K562 (cell line): ENCODE results near the gene SYNPR.

Source experiments
- ATF1 ChIP-seq, 2 experiments: fragments of 450-650 bp in 1 of 2; IDR thresholded peaks; 2 replicates each; pipeline ENCODE4 v1.6.1; 2016; ENCODE audit warnings: missing compliant biosample characterization in 1 of 2, missing genetic modification characterization in 1 of 2
- CEBPG ChIP-seq, 3 experiments: fragments of 200-800 bp in 1 of 3; sonication (Bioruptor generic) in 1 of 3; sonication (generic) in 1 of 3; formaldehyde crosslinking in 1 of 3; IDR thresholded peaks in 2 of 3; conservative IDR thresholded peaks in 1 of 3; 2 replicates each; pipeline versions ENCODE4 v1.6.1 to v1.8.0; 2016 to 2022; ENCODE audit warnings: missing compliant biosample characterization in 2 of 3, missing genetic modification characterization in 2 of 3, mild to moderate bottlenecking in 1 of 3, missing genetic modification reagents in 1 of 3
- GATA2 ChIP-seq: sonication (generic); formaldehyde crosslinking; IDR thresholded peaks from 2 replicates; pipeline ENCODE4 v1.4.0; 2020; ENCODE audit warnings: mild to moderate bottlenecking, missing genetic modification reagents
- KDM4B ChIP-seq, 2 experiments: fragments of 450-650 bp in 1 of 2; sonication (generic) in 1 of 2; IDR thresholded peaks; 2 replicates each; pipeline ENCODE4 v1.6.1; 2016 to 2017; ENCODE audit warnings: borderline replicate concordance in 2 of 2, antibody characterized with exemption in 1 of 2, low read depth in 1 of 2, mild to moderate bottlenecking in 1 of 2
- MXI1 ChIP-seq: IDR thresholded peaks from 2 replicates; pipeline ENCODE4 v1.6.1; 2011; ENCODE audit warnings: low read depth, mild to moderate bottlenecking, improper control_type of control experiment, low read length
- POU5F1 ChIP-seq: fragments of 150-350 bp; IDR thresholded peaks from 2 replicates; pipeline ENCODE4 v1.6.1; 2014; ENCODE audit warnings: borderline replicate concordance, low read length, low read depth, mild to moderate bottlenecking; ENCODE audit not compliant: partially characterized antibody
- SIRT6 ChIP-seq: IDR thresholded peaks from one replicate; pipeline ENCODE4 v1.6.1; 2012; ENCODE audit warnings: low read depth, mild to moderate bottlenecking, control low read depth, inconsistent platforms, low read length, moderate library complexity
- ZBTB7A ChIP-seq: IDR thresholded peaks from 2 replicates; pipeline ENCODE4 v1.6.1; 2011; ENCODE audit warnings: low read depth, mild to moderate bottlenecking, low read length, moderate library complexity, borderline replicate concordance; ENCODE audit not compliant: control insufficient read depth
- TF ChIP-seq, protein P1 (sequence below), 3 experiments: IDR thresholded peaks in 2 of 3; conservative IDR thresholded peaks in 1 of 3; 2 replicates each; pipeline ENCODE4 v1.5.1; 2011 to 2012; ENCODE audit warnings: low read length in 3 of 3, mild to moderate bottlenecking in 3 of 3, control low read depth in 2 of 3, improper control_type of control experiment in 1 of 3, inconsistent platforms in 1 of 3, low read depth in 1 of 3, mixed read lengths in 1 of 3, moderate library complexity in 1 of 3; ENCODE audit not compliant: insufficient read depth in 2 of 3
- TF ChIP-seq, protein P2 (sequence below): sonication (generic); formaldehyde crosslinking; IDR thresholded peaks from 2 replicates; pipeline ENCODE4 v1.8.0; 2022; ENCODE audit warnings: mild to moderate bottlenecking, missing genetic modification reagents, borderline replicate concordance
- TF ChIP-seq, protein P3 (sequence below): fragments of 250-450 bp; sonication (Bioruptor Pico); IDR thresholded peaks from 2 replicates; pipeline ENCODE4 v1.4.0; 2020; ENCODE audit warnings: mild to moderate bottlenecking
- TF ChIP-seq, protein P4 (sequence below): fragments of 200-600 bp; sonication (generic); IDR thresholded peaks from one replicate; pipeline ENCODE4 v1.6.1; 2012; ENCODE audit warnings: mild to moderate bottlenecking, low read depth, low read length, inconsistent platforms

DNA sequence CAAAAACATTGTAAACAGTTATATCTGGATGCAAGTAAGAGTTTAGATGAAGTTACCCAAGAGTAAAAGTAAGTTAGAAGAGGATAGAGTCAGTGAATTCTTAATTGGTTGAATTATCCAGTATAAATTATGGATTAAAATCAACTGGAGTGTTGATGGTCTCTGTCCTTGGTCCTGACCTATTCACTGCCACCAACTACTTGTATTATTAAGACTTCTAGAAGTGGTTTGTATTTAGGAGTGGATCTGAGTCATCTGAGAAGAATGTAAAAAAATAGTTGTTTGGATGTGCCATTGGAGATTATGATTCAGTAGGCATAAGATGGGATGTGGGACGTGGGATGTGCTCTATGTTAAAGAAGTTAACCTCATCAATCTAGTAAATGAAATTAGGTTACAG lies 86.4 kb downstream of the SYNPR start:
- TF ChIP-seq ZBTB7A, result no peak
- TF ChIP-seq, protein P1, sequence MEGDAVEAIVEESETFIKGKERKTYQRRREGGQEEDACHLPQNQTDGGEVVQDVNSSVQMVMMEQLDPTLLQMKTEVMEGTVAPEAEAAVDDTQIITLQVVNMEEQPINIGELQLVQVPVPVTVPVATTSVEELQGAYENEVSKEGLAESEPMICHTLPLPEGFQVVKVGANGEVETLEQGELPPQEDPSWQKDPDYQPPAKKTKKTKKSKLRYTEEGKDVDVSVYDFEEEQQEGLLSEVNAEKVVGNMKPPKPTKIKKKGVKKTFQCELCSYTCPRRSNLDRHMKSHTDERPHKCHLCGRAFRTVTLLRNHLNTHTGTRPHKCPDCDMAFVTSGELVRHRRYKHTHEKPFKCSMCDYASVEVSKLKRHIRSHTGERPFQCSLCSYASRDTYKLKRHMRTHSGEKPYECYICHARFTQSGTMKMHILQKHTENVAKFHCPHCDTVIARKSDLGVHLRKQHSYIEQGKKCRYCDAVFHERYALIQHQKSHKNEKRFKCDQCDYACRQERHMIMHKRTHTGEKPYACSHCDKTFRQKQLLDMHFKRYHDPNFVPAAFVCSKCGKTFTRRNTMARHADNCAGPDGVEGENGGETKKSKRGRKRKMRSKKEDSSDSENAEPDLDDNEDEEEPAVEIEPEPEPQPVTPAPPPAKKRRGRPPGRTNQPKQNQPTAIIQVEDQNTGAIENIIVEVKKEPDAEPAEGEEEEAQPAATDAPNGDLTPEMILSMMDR (IDR thresholded peaks at IDR 0.05 in 2 of 3, conservative IDR thresholded peaks at IDR 0.05 in 1 of 3; ENCODE audit: insufficient read depth in 2 of 3, low read depth in 1 of 3, low read length in 3 of 3), result no peak
- TF ChIP-seq SIRT6, result no peak
- no peak for TF ChIP-seq GATA2 (CRISPR knock-in tag)
- TF ChIP-seq, protein P2, sequence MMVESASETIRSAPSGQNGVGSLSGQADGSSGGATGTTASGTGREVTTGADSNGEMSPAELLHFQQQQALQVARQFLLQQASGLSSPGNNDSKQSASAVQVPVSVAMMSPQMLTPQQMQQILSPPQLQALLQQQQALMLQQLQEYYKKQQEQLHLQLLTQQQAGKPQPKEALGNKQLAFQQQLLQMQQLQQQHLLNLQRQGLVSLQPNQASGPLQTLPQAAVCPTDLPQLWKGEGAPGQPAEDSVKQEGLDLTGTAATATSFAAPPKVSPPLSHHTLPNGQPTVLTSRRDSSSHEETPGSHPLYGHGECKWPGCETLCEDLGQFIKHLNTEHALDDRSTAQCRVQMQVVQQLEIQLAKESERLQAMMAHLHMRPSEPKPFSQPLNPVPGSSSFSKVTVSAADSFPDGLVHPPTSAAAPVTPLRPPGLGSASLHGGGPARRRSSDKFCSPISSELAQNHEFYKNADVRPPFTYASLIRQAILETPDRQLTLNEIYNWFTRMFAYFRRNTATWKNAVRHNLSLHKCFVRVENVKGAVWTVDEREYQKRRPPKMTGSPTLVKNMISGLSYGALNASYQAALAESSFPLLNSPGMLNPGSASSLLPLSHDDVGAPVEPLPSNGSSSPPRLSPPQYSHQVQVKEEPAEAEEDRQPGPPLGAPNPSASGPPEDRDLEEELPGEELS (CRISPR knock-in tag), result no peak
- TF ChIP-seq, protein P3, sequence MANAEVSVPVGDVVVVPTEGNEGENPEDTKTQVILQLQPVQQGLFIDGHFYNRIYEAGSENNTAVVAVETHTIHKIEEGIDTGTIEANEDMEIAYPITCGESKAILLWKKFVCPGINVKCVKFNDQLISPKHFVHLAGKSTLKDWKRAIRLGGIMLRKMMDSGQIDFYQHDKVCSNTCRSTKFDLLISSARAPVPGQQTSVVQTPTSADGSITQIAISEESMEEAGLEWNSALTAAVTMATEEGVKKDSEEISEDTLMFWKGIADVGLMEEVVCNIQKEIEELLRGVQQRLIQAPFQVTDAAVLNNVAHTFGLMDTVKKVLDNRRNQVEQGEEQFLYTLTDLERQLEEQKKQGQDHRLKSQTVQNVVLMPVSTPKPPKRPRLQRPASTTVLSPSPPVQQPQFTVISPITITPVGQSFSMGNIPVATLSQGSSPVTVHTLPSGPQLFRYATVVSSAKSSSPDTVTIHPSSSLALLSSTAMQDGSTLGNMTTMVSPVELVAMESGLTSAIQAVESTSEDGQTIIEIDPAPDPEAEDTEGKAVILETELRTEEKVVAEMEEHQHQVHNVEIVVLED (CRISPR knock-in tag), result no peak
- TF ChIP-seq, protein P4, sequence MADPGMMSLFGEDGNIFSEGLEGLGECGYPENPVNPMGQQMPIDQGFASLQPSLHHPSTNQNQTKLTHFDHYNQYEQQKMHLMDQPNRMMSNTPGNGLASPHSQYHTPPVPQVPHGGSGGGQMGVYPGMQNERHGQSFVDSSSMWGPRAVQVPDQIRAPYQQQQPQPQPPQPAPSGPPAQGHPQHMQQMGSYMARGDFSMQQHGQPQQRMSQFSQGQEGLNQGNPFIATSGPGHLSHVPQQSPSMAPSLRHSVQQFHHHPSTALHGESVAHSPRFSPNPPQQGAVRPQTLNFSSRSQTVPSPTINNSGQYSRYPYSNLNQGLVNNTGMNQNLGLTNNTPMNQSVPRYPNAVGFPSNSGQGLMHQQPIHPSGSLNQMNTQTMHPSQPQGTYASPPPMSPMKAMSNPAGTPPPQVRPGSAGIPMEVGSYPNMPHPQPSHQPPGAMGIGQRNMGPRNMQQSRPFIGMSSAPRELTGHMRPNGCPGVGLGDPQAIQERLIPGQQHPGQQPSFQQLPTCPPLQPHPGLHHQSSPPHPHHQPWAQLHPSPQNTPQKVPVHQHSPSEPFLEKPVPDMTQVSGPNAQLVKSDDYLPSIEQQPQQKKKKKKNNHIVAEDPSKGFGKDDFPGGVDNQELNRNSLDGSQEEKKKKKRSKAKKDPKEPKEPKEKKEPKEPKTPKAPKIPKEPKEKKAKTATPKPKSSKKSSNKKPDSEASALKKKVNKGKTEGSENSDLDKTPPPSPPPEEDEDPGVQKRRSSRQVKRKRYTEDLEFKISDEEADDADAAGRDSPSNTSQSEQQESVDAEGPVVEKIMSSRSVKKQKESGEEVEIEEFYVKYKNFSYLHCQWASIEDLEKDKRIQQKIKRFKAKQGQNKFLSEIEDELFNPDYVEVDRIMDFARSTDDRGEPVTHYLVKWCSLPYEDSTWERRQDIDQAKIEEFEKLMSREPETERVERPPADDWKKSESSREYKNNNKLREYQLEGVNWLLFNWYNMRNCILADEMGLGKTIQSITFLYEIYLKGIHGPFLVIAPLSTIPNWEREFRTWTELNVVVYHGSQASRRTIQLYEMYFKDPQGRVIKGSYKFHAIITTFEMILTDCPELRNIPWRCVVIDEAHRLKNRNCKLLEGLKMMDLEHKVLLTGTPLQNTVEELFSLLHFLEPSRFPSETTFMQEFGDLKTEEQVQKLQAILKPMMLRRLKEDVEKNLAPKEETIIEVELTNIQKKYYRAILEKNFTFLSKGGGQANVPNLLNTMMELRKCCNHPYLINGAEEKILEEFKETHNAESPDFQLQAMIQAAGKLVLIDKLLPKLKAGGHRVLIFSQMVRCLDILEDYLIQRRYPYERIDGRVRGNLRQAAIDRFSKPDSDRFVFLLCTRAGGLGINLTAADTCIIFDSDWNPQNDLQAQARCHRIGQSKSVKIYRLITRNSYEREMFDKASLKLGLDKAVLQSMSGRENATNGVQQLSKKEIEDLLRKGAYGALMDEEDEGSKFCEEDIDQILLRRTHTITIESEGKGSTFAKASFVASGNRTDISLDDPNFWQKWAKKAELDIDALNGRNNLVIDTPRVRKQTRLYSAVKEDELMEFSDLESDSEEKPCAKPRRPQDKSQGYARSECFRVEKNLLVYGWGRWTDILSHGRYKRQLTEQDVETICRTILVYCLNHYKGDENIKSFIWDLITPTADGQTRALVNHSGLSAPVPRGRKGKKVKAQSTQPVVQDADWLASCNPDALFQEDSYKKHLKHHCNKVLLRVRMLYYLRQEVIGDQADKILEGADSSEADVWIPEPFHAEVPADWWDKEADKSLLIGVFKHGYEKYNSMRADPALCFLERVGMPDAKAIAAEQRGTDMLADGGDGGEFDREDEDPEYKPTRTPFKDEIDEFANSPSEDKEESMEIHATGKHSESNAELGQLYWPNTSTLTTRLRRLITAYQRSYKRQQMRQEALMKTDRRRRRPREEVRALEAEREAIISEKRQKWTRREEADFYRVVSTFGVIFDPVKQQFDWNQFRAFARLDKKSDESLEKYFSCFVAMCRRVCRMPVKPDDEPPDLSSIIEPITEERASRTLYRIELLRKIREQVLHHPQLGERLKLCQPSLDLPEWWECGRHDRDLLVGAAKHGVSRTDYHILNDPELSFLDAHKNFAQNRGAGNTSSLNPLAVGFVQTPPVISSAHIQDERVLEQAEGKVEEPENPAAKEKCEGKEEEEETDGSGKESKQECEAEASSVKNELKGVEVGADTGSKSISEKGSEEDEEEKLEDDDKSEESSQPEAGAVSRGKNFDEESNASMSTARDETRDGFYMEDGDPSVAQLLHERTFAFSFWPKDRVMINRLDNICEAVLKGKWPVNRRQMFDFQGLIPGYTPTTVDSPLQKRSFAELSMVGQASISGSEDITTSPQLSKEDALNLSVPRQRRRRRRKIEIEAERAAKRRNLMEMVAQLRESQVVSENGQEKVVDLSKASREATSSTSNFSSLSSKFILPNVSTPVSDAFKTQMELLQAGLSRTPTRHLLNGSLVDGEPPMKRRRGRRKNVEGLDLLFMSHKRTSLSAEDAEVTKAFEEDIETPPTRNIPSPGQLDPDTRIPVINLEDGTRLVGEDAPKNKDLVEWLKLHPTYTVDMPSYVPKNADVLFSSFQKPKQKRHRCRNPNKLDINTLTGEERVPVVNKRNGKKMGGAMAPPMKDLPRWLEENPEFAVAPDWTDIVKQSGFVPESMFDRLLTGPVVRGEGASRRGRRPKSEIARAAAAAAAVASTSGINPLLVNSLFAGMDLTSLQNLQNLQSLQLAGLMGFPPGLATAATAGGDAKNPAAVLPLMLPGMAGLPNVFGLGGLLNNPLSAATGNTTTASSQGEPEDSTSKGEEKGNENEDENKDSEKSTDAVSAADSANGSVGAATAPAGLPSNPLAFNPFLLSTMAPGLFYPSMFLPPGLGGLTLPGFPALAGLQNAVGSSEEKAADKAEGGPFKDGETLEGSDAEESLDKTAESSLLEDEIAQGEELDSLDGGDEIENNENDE, result no peak
- TF ChIP-seq MXI1, result no peak
- TF ChIP-seq ATF1 (CRISPR knock-in tag; IDR thresholded peaks at IDR 0.05), result no peak
- TF ChIP-seq ATF1 (tag; IDR thresholded peaks at IDR 0.05), result no peak
- no peak for TF ChIP-seq POU5F1
- no peak for TF ChIP-seq KDM4B (IDR thresholded peaks at IDR 0.05; ENCODE audit: borderline replicate concordance in 2 of 2, low read depth in 1 of 2)
- TF ChIP-seq CEBPG (CRISPR knock-in tag; IDR thresholded peaks at IDR 0.05), result no peak
- TF ChIP-seq CEBPG (tag; conservative IDR thresholded peaks at IDR 0.05 in 1 of 2, IDR thresholded peaks at IDR 0.05 in 1 of 2), result no peak
